ENCODE measurements around the gene RBM28. TPM values are rescaled to one million over a fixed set of nuclear protein-coding genes. Genes with fewer than 3 reads are reported as not detected.

RBM28 gene
- total RNA-seq, 1 donor from 2014 or later = 54.4 TPM

DNA sequence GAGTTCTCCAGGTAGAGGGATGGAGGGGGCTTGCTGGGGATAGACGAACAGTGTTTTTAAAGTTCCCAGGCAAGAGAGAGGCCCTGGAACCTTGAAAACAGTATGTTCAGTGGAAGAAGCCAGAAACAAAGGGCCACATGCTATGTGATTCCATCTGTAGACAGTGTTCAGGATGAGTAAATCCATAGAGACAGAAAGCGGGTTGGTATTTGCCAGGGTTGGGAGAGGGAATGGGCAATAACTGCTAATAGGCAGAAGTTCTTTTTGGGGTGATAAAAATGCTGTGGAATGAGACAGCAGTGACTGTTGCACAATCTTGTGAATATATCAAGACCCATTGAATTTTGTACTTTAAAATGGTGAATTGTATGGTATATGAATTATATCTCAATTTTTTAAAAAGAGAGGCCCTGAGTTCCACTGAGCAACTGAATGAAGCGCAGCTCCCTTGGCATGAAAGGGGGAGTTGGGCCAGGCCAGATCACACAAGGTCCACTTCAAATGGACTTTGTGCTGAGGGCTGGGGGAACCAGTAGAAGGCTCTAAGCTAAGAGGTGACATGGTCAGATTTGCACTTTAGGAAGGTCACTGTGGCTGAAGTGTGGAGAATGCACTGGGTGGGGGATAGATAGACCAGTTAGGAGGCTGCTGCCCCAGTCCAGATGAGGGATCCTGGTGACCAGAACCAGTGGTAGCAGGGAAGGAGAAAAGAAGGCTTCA is 68.7 kb downstream of the RBM28 start:
- Mint-ChIP-seq H3K27ac (no peak overlapping the region), H3K4me1 (peaks cover 3% of the 10 kb centered on the region), H3K9me3 (peaks cover 14% of the 10 kb centered on the region), H3K4me3 (no peak overlapping the region), H3K36me3 (ENCODE audit: low read depth) (peaks cover 2% of the 10 kb centered on the region), H3K27me3 (peaks cover 13% of the 10 kb centered on the region)
- CTCF ChIA-PET = no interaction called here
- POLR2A ChIA-PET = no interaction called here
- TF ChIP-seq, protein P1, sequence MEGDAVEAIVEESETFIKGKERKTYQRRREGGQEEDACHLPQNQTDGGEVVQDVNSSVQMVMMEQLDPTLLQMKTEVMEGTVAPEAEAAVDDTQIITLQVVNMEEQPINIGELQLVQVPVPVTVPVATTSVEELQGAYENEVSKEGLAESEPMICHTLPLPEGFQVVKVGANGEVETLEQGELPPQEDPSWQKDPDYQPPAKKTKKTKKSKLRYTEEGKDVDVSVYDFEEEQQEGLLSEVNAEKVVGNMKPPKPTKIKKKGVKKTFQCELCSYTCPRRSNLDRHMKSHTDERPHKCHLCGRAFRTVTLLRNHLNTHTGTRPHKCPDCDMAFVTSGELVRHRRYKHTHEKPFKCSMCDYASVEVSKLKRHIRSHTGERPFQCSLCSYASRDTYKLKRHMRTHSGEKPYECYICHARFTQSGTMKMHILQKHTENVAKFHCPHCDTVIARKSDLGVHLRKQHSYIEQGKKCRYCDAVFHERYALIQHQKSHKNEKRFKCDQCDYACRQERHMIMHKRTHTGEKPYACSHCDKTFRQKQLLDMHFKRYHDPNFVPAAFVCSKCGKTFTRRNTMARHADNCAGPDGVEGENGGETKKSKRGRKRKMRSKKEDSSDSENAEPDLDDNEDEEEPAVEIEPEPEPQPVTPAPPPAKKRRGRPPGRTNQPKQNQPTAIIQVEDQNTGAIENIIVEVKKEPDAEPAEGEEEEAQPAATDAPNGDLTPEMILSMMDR (IDR thresholded peaks at IDR 0.05) = no peak
- DNase-seq (no peak), ATAC-seq (ENCODE audit: low read depth) (no peak)
- intact Hi-C loops (cut with micrococcal nuclease) = no loop called here

DNA sequence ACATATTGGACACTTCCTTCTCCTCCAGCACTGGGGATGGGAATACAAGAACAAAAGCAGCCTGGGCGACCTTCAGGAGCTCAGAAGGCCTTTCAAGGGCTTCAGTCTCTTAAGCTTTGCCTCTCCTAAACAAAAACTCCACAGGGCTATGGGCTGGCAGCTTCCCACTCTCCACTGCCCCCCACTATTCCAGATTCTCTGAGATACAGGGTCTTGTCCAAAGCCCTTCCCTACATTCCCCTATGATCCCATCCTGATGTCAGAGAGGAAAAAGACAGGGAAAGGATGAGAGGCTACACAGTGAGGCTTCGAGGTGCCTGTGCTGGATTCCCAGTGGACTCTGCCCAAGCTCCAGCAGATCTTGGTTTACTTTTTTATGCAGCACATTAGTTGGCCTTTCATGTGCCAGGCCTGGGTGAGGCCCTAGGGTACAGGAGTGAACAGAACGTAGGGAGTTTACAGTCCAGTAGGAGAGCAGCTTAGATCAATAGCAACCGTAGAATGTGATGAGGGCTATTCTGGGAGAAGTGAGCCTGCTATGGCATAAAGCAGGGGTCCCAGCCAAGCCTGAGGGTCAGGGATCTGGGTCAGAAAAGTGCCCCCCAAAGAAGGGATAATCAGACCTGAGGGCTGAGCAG is 69.3 kb downstream of the RBM28 start:
- peaks cover 13% of the 10 kb centered on the region for H3K27me3 Mint-ChIP-seq
- intact Hi-C loops (cut with micrococcal nuclease) = no loop called here
- H3K4me3 Mint-ChIP-seq = no peak overlapping the region
- peaks cover 2% of the 10 kb centered on the region for H3K36me3 Mint-ChIP-seq (ENCODE audit: low read depth)
- ChIA-PET CTCF (no interaction called here), POLR2A (no interaction called here)
- ATAC-seq (ENCODE audit: low read depth) (no peak), DNase-seq (no peak)
- TF ChIP-seq, protein P1 (IDR thresholded peaks at IDR 0.05) = no peak
- H3K4me1 Mint-ChIP-seq = peaks cover 3% of the 10 kb centered on the region
- H3K9me3 Mint-ChIP-seq = peaks cover 8% of the 10 kb centered on the region
- no peak overlapping the region for H3K27ac Mint-ChIP-seq

DNA sequence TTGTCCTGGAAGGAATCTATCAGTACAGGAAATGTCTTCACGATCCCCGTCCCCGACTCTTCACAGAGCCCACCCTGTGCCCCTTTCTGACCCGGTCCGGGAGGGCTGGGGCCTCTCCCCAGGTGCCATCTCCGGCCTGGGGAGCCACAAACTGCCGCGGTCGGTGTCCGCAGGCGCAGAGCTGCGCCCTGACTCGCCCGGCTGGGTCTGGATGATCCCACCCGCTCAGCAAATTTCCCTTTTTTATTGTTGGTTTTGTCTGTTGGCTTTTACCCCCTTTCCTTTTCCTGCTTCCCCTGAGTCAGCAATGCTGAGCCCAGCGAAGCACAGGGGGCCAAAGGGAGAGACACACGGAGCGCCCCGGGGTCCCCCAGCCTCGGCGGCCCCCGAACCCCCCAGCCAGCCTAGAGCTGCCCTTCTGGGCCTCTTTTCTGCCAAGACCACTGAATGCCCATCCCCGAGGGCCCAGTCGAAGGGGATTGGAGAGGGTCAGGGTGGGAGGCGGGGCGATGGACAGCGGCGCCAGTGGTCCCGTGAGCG is 71.7 kb downstream of the RBM28 start:
- ATAC-seq (ENCODE audit: low read depth) (no peak), DNase-seq (no peak)
- TF ChIP-seq, protein P1 (IDR thresholded peaks at IDR 0.05) = no peak
- Mint-ChIP-seq H3K9me3 (no peaks in the 10 kb centered on the region), H3K27ac (no peak overlapping the region), H3K27me3 (peaks cover 32% of the 10 kb centered on the region), H3K4me1 (peaks cover 3% of the 10 kb centered on the region), H3K4me3 (no peak overlapping the region), H3K36me3 (ENCODE audit: low read depth) (no peaks in the 10 kb centered on the region)
- CTCF ChIA-PET = no interaction called here
- intact Hi-C loops (cut with micrococcal nuclease) = no loop called here
- POLR2A ChIA-PET = no interaction called here

DNA sequence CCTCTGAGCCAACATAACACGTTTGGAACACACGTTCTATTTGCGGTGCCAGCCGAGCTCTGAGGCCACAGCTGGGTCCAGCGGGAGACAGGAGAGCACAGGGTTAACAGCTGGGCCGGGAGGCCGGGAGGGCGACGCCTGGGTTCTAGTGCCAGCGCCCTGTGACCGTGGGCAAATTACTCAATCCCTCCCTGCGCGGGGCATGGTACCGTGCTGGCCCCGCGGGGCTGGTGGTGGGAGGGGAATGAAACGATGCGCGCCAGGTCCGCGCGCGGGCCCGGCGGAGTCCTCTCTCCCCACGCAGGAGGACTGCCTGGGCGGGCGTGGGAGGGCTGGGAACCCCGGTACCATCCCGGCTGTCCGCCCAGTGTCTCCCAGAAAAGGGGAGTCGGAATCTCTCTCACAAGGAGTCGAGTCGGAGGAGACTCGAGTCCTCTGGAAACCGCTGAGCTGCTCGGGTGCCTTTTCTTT is 72.2 kb downstream of the RBM28 start:
- Mint-ChIP-seq H3K27me3 (peaks cover 35% of the 10 kb centered on the region), H3K36me3 (ENCODE audit: low read depth) (no peaks in the 10 kb centered on the region), H3K4me1 (peaks cover 3% of the 10 kb centered on the region), H3K27ac (no peak overlapping the region), H3K4me3 (no peak overlapping the region), H3K9me3 (no peaks in the 10 kb centered on the region)
- POLR2A ChIA-PET = no interaction called here
- TF ChIP-seq, protein P1 (IDR thresholded peaks at IDR 0.05) = no peak
- no peak for DNase-seq
- ATAC-seq (ENCODE audit: low read depth) = no peak
- intact Hi-C loops (cut with micrococcal nuclease) = no loop called here
- CTCF ChIA-PET = no interaction called here

DNA sequence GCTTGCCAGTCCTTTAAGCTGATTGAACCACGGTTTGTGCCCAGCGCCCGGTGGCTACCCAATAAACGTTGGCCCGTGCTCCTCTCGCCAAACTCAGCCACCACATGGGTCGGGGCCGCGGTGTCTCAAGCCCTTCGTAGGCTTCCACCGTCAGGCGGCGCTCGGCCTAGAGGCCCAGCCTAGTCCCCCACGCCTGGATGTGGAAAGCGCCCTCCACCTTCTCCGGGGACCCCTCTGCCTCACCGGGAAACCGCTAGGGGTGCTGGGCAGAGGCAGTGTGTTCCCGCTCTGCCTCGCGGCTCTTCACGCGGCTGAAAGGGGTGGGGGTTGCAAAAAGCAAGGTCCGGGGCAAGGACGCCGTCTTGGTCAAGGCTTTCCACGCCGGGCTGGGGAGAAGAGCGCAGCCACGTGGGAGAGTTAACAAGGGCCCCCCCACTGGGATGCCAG is 72.9 kb downstream of the RBM28 start:
- ATAC-seq (ENCODE audit: low read depth) (no peak), DNase-seq (no peak)
- H3K36me3 Mint-ChIP-seq (ENCODE audit: low read depth) = no peaks in the 10 kb centered on the region
- no peak overlapping the region for H3K4me3 Mint-ChIP-seq
- peaks cover 3% of the 10 kb centered on the region for H3K4me1 Mint-ChIP-seq
- no peak overlapping the region for H3K27ac Mint-ChIP-seq
- ChIA-PET POLR2A (no interaction called here), CTCF (no interaction called here)
- H3K27me3 Mint-ChIP-seq = peaks cover 38% of the 10 kb centered on the region
- TF ChIP-seq, protein P1 (IDR thresholded peaks at IDR 0.05) = no peak
- no peaks in the 10 kb centered on the region for H3K9me3 Mint-ChIP-seq
- intact Hi-C loops (cut with micrococcal nuclease) = no loop called here
